Kidney capillary endothelial cell (primary cell): ENCODE measurements around the gene RINT1.

ENCODE experiments used
- DNase-seq: peaks from one replicate; pipeline ENCODE4 v3.0.0-alpha.2; 2018; ENCODE audit warnings: low spot score

The RINT1 gene

GRCh38 chr7:105599551-105599950, 67.5 kb downstream of the RINT1 start:
- no peak for DNase-seq

GRCh38 chr7:105600720-105601550, 68.9 kb downstream of the RINT1 start:
- DNase-seq, result no peak

DNA sequence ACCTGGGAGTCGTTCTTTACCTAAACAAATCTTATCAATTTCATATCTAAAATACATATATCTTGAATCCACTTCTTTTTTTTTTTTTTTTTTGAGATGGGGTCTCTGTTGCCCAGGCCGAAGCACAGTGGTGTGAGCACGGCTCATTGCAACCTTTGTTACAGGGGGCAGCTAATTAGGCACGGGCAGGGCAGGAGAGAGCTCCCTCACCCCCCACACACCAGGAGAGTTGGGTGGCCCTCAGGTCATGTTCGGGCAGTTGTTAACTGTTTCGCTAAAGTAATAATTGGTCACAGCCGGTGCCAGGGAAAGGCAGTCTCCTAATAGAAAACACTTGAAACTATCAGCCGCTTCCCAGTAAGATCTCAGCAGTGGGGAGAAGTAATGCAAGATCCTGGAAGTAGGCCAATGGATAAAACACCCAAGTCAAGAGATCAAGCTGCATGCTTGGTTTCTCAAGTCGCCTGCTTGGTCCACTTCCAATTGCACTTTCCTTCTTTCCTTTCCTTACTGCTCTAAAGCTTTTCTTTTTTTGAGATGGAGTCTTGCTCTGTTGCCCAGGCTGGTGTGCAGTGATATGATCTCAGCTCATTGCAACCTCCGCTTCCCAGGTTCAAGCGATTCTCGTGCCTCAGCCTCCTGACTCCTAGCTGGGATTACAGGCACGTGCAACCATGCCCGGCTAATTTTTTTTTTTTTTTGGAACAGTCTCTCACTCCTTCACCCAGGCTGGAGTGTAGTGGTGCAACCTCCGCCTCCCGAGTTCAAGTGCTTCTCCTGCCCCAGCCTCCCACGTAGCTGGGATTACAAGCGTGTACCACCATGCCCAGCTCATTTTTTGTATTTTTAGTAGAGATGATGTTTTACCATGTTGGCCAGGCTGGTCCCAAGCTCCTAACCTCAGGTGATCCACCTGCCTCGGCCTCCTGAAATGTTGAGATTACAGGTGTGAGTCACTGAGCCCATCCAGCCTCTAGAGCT, 70.6 kb downstream of the RINT1 start:
- DNase-seq, result no peak

DNA sequence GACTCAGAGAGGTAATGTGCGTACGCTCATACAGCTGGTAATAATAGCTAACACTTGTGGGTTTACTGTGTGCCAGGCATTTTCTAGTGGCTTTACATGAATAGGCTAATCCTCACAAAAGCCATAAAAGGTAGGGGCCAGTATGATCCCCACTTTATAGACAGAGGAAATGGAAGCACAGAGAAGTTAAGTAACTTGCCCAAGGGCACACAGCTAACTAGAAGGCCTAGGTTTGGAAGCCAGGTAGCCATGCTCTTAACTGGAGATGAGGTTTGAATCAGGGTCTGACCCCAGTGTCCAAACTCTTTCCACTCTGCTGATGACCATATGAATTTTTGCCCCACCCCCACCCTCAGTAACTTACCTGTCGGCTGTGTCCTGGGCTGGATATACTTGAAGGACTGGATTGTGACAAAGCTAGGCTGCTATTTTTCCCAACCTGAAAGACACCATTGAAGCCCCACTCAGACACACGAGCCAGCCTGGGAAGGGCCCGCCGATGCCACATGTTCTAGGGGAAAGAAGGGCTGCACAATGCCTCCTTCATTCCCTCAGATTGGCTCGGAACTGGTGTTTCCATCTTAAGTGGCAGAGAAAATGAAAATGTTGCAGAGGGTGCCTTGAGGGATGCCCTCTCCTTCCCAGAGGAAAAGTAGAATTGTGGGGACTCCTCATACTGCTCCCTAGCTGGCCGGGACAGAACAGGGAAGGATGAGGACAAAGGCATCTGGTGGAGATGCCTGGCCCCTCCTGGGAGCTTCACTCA, 78.3 kb downstream of the RINT1 start:
- DNase-seq, result no peak

- DNase-seq, result no peak
Measured at GRCh38 chr7:105611856-105612775, 80.1 kb downstream of the RINT1 start.

DNA sequence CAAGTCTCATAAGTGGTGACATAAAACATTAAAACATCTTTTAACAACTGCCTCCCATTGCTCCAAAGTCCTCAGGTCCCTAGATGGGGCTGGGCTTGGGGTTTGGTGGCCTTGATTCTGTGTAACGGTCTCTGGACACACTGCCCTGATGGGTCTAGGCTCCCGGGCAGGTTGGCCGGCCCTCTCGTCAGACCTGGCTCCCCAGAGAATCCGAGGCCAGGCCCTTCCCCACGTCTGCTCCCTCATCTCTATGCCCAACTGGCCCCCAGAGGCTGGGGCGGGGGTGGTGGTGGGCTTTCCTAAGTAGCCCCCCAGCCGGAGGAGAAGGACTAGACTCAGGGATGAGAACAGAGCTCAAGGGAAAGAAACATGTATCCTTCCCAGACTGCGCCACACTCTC, 80.8 kb downstream of the RINT1 start:
- DNase-seq, result no peak

DNA sequence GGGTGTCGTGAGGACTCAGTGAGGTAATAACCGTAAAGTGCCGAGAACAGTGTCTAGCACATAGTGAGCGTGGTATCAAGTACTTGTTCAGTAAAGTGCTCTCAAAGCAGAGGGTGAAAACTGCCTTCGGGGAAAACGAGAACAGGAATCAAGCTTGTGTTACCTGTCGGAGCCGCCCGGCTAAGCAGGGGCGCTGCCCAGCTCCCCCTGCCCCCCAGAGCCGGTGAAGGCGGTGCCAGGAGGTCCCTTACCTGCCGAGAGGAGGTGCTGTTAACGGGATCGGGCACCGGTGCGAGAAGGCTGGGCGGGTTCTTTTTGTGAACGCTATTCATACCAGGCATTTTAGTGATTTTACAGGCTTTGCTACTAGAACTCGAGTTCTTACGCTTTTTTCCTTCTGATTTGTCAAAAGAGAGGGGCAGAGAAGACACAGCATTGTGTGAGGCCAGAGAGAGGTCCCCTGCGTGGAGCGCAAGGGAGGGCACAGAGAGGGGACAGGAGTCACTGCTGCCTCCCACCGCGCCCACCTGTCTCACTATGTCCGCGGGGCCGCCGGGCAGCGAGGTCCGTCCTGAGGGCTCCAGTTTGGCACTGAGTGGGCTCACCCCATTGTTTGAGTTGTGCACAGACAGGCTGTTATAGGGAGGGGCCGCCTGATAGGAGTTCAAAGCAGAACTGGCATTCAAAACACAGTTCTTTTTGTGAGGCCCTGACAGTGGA, 81.8 kb downstream of the RINT1 start:
- no peak for DNase-seq

- DNase-seq, result no peak
Measured at GRCh38 chr7:105614341-105614840, 82.4 kb downstream of the RINT1 start.
